ENCODE results near the gene SOX12.

SOX12 gene

GRCh38 chr20:325045-325888 is at the start of gene SOX12:
TSS of gene SOX12 (plus strand) at chr20:325552. CDS start at chr20:325925, 373 bp downstream.
- peak; percentile 93 for DNase-seq (ENCODE audit: low spot score)

DNA sequence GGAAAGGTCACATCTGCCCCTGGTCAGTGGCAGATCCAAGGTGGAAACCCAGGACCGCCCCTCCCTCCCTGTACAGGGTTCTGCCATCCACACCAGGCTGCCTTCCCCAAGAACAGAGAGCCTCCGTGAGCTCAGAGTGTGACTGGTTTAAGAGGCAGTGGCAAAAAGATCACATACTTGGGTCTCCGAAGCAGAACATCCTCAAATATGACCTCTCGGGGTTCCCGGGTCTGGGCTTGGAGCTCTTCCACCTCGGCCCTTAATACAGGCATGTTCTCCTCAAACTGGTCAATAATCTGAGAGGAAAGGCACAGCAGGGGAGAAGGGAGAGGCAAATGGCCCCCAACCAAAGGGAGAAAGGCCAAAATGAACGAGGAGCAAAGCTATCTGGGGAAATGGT is 49.6 kb upstream of the SOX12 start:
- DNase-seq (ENCODE audit: low spot score) = no peak

DNA sequence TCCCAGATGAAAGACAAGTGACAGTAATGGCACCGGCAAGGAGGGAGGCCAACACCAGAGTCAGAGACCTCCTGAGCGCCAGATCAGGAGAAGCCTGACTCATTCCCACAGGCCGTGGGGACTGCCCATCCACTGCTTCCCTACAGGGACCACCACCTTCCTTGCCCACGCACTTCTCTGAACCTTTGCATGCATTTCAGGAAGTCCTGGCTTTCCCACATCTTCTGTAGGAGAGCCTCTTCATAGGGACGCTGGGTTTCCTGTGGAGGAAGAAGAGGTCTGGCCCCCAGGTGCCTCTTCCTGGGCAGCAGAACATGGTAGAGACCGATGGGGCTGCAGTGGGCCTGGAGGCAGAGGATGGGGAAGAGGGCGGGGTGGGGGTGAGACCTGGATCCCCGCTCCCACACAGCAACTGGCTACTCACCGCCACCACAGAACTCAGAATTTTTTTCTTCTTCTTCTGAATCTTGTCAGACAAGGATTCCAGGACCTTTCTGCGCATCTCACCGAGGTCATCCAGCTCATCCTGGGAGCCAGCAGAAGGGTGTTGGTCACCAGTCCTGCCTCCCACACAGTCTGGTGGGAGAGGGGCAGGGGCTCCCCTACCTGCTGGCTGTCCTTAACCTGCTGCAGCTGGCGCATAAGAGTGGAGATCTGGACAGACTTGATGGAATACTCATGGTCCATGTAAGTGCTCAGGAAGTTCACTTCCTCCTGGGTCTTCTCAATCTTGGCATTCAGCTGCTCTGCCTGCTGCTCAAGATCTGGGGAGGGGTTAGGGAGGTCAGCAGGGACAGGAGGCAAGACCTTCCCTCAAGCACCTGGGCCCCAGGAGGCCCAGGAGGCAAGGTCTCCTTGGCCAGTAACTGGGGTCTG is 48.5 kb upstream of the SOX12 start:
- DNase-seq (ENCODE audit: low spot score) = no peak

GRCh38 chr20:277496-277781 is 47.9 kb upstream of the SOX12 start:
- no peak for DNase-seq (ENCODE audit: low spot score)

DNA sequence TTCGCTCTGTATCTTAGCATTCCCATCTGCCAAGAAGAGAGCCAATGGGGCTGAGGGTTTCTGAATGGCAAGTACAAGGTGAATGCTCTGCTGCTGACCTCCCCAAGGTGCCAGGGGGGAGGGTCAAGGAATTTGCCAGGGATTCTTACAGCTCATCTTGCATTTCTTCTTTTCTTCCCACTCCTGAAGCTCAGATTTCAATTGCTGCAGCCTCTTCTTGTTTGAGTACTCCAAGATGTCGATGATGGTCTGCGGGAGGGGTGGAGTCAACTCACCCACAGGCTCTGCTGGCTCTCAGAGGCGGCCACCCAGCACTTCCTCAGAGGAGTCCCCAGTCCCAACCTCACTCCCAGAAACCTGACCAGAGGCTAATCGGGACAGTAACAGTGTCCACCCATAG is 47.2 kb upstream of the SOX12 start:
- DNase-seq (ENCODE audit: low spot score) = no peak

DNA sequence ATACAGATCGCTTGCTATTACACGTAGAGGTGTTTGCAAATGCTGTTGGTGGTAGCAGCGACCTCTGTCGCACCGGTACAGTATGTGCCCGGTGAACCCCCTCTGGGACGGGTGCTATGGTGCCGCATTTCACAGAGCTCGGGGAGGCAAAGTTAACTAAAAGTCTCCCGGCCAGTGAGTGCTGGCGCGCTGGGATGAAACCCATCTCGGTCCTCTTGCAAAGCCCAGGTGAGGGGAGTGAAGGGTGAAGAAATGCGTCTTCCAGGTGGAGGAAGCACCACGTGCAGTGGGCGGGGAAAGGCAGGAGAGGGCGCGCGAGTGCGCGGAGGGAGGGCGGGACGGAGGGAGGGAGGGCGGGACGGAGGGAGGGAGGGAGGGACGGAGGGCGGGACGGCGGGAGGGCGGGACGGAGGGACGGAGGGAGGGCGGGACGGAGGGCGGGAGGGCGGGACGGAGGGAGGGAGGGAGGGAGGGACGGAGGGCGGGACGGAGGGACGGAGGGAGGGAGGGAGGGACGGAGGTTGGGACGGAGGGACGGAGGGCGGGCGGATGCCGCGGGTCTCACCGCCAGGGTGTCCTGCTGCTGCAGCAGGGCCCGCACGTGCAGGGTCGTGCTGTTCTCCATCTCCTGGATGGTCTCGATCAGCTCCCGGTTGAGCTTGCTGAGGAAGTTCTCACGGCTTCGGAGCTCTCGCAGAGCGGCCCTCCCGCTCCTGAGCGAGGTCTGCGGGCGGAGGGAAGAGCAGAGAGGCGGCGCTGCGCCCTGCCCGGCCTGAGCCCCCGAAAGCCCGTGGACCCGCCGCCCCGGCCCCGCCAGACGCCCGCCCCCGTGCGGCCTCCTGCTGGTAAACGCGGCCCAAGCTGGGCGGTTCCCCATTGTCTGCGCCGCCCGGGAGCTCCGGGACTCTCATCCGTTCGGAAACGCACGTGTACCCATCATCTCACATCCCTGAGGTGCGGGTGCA is 46.5 kb upstream of the SOX12 start:
- no peak for DNase-seq (ENCODE audit: low spot score)

GRCh38 chr20:284172-284571 is 41.2 kb upstream of the SOX12 start:
- no peak for DNase-seq (ENCODE audit: low spot score)

- no peak for DNase-seq (ENCODE audit: low spot score)
Measured at GRCh38 chr20:286508-286907, 38.8 kb upstream of the SOX12 start.

DNA sequence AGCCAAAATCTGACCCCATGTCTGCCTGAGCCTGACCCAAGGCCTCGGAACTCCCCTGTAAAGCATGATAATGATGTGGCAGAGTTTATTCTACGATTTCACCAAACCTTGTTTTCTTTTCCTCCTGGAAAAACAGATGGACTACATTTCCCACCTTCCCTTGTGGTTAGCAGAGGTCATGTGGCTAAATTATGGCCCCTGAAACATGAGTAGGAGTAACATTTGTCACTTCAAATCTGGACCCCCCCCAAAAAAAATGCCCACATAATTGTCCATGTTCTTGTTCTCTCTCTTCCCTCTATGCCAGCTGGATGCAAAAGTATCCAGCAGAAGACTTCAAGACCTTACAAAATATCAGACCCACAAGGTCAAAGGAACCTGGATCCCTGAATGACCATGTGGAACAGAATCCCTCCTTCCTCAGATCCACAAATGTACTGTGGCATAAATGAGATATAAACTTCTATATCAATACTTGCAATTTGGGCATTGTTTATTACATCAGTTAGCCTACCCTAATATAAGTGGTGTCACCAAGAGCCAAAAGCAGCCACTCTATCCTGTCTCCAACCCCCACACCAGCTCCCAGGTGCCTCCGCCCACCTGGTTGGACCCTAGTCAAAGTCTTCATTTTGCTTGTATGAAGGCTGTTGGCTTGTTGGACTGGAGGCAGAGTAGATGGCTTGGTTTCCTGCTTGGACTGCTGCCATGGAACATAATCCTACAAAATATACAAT is 36.2 kb upstream of the SOX12 start:
- no peak for DNase-seq (ENCODE audit: low spot score)

DNA sequence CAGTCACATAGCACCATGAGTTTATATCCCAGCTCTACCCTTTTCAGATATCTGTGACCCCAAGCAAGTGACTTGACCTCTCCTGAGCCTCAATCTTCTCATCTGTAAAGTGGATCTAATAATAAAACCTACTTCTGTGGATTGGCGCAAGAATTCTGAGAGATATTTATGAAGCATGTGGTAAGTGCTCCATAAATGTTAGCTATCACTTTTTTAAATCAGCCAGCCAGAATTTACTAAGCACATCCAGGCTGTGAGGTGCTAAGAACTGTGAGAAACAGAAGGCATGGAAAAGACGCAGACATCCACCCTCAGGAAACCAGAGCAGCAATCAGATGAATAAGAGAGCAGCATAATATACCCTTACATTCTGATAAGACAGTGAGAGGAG is 35.7 kb upstream of the SOX12 start:
- DNase-seq (ENCODE audit: low spot score) = no peak

DNA sequence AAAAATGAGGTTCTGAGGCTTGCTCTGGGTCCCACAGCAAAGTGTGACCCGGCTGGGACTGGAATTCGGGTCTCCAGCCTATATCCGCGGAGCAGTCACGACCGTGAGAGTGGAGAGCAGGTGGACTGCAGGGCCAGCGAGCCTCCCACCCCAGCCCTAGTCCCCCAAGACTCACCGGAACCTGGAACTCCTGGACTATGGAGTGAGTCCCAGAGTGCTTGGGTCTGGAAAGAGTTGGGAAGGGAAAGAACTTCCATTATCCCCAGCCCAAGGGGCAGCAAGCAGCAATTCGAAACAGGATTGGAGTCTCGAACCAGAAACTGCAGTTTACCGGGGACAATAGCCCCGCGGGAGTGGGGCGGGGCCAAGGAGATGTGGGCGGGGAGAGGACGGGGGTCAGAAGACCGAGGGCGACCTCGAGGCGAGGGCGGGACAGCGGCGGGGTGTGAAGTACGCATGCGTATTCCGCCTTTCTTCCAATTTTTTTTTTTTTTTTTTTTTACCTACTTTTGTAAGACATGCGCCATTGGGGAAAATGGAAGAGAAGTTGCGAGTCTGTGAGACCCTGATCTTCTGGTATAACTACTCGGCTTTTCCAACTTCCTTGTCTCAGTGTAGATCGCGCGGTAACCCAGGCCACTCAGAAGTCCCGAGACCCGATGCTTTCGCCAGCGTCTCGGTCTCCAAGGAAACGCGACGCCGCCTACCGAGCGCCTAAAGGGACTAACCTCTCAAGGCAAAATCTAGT is 35.1 kb upstream of the SOX12 start, which contains the start of gene C20orf96:
Gene C20orf96, minus strand, starts transcription at position 667 of the 748 bp plus-strand sequence. Its CDS starts 140 bp downstream, at position 527.
- peak; percentile 95 for DNase-seq (ENCODE audit: low spot score)

DNA sequence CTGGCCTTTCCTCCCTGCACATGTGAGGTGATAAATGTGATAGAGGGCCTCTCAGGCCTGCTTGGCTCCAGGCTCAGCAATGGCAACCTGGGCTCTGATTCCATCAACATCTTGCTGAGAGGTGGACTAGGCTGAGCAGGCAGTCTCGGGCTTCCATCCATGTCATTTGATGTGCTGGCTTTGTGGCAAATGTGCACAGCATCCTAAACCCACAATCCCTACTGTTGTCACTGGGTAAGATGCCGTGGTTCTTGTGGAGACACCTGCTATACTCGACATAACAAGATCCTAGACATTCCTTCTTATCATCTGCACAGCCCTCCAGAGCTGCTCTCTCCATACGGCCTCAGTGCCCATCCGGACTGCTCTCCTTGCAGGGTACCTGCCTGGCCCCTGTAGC is 30.8 kb upstream of the SOX12 start:
- no peak for DNase-seq (ENCODE audit: low spot score)

DNA sequence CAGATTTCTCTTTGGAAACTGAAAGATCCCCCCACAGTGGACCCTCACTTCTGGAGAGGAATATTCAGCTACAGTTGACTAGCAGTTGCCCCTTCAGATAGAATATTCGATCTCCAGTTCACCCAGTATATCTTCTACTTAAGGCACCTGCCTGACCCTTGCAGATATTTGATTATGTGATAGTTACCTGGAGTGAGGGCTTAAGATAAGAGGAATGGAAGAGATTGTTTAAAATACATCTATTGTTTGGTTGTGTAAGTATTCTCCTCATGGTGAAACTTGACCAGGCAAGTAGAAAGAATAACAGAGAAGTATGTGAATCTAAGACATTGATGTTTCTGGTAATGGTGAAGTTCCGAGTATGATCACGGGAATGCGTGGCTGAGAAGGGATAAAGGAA is 29.5 kb upstream of the SOX12 start:
- DNase-seq (ENCODE audit: low spot score) = no peak

DNA sequence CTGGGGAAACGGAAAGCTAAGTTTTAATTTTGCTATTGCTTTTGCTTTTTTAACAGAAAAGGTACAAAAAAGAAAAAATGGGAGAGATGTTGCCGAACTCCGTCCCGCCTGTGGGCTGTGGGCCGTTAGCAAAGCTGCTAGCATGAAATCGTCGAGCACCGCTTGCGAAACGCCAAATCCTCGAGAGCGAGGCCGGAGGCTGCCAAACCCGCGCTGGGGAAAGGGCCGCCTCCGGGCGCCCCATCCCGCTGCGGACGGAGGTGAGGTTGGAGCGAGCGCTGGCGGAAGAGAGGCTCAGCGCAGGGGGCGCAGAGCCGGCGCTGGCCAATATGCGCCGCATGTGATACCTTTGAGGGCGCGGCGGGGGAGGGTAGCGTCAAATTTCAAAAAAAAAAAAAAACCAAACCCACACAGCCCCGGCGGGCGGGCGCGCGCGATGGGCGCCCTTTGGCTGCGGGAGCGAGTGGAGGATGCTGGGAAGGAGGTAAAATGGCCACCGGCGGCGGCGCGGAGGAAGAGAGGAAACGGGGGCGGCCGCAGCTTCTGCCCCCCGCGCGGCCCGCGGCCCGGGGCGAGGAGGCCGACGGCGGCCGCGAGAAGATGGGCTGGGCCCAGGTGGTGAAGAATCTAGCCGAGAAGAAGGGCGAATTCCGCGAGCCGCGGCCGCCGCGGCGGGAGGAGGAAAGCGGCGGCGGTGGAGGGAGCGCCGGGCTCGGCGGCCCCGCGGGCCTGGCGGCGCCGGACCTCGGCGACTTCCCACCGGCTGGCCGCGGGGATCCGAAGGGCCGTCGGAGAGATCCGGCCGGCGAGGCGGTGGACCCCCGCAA is 28.0 kb upstream of the SOX12 start, which contains the start of gene ZCCHC3:
Gene ZCCHC3, plus strand, starts transcription at position 473 of the 827 bp plus-strand sequence. Its CDS starts 17 bp downstream, at position 490.
- peak; percentile 85 for DNase-seq (ENCODE audit: low spot score)

GRCh38 chr20:297925-298775 is 27.2 kb upstream of the SOX12 start:
- DNase-seq (ENCODE audit: low spot score) = peak; percentile 51

DNA sequence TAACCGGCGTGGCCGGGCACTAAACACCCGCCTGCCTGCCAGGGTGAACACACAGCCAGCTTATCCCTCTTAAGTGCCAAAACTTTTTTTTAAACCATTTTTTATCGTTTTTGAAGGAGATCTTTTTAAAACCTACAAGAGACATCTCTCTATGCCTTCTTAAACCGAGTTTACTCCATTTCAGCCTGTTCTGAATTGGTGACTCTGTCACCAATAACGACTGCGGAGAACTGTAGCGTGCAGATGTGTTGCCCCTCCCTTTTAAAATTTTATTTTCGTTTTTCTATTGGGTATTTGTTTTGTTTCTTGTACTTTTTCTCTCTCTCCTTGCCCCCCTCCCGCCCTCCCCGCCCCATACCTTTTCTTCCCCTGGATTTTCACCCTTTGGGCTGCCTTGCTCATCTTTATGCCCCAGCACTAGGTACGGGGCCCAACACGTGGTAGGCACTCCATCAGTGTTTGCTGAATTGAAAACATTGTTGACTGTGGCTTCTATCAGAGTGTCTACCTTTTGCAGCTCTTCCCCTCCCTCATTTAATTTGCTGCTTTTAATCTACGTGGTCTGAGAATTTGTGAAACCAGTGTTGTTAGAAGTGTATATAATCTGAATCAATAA is 26.5 kb upstream of the SOX12 start:
- no peak for DNase-seq (ENCODE audit: low spot score)

- no peak for DNase-seq (ENCODE audit: low spot score)
Measured at GRCh38 chr20:300345-300990, 24.9 kb upstream of the SOX12 start.
